GM18951 (cell line): ENCODE results near the gene GMDS.

ENCODE experiments used
- POLR2A ChIP-seq: IDR thresholded peaks from 4 replicates; pipeline ENCODE4 v1.6.1; 2011; ENCODE audit warnings: mild to moderate bottlenecking; ENCODE audit not compliant: insufficient read length, insufficient read depth; ENCODE audit errors: extremely low read depth
- in situ Hi-C: fragments of 300-500 bp; cut with MboI; formaldehyde crosslinking; loops from one replicate; pipeline ENCODE4 v1.12.0; 2022; ENCODE audit warnings: low sequenced_read_pairs, mixed read lengths, inconsistent platforms; ENCODE audit not compliant: unreplicated experiment

Gene GMDS

DNA sequence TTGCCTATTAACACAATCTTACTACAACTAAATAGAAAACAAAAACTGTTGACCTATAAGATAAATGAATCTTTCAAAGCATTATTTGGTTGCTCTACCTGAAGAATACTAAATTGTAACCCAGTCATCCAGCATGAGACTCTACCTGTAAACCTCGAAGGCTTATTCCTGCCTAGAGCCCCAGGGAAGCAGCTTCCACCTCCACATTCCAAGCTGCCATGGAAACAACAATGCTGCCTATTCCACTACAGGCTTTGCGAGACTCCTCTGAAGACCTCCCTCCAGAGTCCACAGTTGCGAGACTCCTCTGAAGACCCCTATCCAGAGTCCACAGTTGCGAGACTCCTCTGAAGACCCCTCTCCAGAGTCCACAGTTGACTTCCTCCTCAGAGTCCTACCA, 15.7 kb downstream of the GMDS start:
- no peak for TF ChIP-seq POLR2A
- in situ Hi-C loops, result no loop called here

DNA sequence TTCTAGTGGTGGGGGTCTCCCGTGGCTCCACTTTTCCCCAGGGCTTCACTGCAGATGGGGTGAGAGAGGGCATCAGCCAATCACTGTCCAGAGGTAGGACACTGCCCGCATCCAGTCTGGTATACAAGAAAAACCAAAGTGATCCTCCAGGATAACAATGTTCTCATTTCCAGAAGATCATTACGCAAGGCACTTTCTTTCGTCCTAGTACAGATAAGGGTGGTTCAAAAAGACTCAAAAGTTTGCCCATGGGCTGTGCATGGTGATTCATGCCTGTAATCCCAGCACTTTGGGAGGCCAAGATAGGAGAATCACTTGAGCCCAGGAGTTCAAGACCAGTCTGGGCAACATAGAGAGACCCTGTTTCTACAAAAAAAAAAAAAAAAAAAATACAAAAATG, 16.4 kb downstream of the GMDS start:
- in situ Hi-C loops, result no loop called here

DNA sequence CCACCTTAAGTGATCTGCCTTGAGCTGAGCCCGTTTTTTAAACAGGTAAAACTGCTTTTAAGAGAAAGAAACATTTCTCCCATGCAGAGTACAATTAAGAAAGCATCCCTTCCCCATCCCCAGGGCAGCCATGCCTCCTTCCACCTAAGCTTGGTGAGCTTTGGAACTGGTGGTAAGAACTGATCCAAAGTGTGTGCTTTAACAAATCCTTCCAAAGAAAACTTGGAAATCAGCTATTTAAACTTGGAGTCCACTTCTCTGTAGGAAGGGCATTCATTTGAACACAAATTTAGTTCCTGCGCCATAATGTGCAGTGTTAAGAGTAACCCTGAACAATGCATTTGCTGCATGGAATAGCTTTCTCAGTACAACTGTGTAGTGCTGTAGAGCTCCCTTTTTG, 17.0 kb downstream of the GMDS start:
- no peak for TF ChIP-seq POLR2A
- in situ Hi-C loops, result no loop called here

More for the DNA sequence above, 16.4 kb downstream of the GMDS start:
- TF ChIP-seq POLR2A, result no peak

DNA sequence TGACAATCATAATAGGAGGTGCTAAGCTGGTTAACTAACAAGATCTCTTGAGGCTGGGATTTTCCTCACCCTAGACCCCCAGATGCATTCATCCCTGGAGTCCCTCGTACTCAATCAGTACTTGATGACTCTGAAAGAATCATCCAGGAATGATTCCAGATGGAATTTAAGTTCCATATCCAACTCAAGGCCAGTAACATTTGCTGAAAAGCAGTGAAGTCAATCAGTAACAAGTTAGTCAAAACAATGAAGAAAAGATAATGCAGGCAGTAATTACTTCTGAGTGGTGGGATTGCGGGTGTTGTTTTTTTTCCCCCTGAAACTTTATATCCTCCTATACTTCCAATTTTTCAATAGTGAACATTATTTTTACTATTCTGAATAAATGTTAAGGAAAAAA, 18.6 kb downstream of the GMDS start:
- in situ Hi-C loops, result no loop called here
- TF ChIP-seq POLR2A, result no peak

DNA sequence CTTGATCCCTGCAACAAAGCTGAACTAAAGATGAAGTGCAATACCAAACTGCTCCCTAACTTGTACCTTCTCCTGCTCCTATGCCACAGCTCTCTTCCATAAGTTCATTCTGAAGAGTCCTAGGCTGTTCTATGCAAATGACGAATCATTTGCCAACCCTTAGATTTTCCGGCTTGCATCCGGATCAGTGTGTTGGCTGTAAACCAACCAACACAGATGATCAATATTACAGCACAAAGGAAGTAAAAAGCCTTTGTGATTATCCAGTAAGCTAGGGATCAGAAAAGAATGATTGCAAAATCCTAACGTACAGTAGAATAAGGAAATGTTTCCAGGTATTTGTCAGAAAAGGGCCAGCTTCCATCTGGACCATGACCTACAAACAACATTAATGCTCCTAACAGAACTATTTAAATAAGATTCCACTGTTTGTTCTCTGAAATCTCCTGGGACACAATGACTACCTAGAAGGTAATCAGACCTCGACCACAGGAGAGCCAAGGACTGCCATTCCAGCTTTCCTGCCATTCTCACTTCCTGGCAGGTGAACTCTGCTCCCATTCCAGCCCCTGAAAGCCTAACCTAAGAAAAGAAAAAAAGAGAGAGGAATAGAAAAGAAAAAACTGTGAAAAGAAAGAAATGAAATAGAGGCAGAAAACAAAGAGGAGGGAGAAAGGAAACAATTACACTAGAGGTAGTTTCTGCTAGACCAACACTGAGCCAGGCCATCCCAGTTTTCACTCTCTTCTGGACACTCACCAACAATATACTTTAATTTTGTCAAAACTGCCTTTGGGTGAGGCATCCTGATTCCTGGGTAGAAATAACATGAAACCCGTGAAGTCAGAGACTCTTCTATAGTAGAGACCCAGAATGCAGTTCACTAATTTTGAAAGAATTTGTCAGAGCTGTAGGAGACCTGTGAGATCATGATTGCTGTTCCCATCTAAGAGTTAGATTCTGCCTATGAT, 19.7 kb downstream of the GMDS start:
- in situ Hi-C loops, result no loop called here
- TF ChIP-seq POLR2A, result no peak

DNA sequence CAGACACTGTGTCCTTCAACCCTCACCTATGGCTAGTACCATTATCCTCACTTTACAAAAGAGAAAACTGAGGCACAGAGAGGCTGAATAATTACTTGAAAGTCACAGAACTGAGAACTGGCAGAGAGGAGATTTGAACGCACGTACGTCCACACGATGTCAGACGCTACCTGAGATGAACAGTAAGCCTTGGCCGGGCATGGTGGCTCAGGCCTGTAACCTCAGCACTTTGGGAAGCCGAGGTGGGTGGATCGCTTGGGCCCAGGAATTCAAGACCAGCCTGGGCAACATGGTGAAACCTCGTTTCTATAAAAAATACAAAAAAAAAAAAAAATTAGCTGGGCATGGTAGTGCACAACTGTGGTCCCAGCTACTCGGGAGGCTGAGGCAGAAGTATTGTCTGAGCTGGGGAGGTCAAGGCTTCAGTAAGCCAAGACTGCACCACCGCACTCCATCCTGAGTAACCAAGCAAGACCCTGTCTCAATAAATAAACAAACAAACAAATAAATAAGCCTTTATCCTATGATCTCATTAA, 20.5 kb downstream of the GMDS start:
- no peak for TF ChIP-seq POLR2A
- in situ Hi-C loops, result no loop called here

DNA sequence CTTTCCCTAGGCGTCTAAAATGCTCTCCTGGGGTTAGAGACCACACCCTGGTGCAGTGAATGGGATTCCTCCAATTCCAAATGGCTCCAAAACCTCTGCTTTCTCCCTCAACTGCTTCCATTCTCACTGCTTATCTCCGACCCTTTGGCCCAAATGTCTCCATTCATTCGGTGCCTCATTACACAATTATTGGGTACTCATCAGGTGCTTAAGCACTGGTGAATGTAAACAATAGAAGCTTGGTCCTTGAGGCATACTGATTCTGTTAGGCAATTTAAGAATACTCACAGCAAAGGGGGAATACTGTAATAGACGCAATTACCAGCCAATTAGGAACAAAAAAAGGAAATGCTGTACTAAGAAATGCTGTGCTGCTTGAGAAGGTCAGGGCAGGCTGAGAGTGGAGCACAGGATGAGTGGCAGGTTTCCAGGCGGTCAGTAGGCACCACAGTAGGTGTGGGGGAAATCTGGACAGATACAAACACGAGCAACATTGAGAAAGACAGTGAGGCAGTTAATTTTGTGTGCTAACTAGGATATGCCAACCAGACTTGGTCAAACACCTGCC, 23.0 kb downstream of the GMDS start:
- no peak for TF ChIP-seq POLR2A
- in situ Hi-C loops, result no loop called here

DNA sequence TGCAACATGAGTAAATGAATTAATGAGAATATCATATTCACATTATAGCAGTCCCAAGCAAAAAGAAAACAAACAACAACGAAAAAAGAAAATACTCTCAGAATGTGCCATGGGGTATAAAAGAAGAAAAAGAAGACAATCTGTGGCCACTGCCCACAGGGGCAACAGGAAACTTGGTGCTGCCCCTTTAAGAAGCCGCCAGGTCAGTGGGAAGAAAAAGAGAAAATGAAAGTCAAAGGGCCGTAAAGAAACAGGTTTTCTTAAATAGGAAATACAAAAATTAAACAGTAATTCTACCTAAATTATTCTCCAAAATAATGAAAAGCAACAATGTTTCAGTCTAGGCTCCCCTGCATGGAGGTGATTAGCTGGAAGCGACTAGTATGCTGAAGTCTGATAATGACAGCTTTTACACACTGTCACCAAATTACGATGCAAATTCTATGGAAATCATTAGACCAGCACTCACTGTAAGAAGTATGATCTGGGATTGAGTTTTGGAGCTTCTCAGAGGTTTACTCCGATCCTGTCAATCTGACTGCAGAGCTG, 23.6 kb downstream of the GMDS start:
- in situ Hi-C loops, result no loop called here
- TF ChIP-seq POLR2A, result no peak

DNA sequence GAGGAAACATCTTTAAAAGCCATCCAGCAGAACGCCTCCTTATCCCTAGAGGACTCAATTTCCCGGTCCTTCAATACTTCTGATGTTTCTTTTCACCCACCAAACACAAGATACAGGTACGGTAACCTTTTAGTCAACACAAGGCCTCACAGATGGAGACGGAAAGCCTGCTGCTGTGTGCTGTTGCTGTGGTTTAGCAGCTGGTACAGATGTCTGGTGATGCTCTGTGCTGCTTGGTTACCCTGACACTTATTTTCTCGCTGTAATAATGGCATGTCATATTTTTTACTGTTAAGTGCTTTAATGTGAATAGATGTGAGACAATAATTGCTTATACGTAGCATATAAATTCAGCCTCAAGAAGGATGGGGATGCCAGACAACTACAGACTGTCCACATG, 25.3 kb downstream of the GMDS start:
- in situ Hi-C loops, result no loop called here
- no peak for TF ChIP-seq POLR2A

DNA sequence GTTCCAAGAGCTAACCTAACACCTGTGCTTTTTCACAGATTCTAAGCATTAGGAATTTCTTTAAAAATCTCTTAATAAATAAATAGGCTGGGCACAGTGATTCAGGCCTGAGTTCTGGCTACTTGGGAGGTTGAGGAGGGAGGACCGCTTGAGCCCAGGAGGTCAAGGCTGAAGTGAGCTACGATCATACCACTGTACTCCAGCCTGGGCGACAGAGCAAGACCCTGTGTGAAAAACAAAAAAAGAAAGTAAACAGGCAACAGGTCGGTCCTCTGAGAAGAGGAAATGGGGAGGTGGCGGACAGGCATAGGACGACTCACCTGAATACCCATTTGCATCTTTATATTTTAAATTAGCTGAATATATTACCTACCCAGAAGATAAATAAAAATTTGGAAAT, 26.5 kb downstream of the GMDS start:
- TF ChIP-seq POLR2A, result no peak
- in situ Hi-C loops, result no loop called here

DNA sequence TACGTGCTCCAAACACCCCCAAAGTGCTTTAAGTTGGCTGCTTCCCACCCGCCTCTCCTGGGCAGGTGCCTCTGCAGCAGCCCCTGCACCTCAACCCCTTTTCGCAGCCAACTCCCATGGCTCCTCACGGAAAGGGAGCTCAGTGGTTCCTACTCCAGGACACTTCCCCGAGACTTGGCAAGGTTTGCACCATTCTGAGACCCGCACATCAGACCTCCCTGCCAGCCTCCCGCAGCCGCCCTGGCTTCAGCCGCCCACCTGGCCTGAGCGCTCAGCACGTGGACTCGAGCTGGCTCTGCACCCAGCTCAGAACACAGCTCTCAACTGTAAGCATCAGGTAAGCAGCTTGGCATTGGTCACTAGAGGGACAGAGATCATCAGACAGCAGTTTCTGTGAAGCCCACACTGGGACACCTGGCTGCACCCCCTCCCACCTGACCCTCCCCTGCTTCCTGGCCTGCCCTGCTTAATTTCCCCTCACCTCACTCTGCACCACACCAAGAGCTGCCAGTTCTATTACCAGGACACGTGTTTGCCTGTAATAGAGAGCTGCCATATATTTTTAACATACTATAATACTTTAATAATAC, 28.5 kb downstream of the GMDS start:
- TF ChIP-seq POLR2A, result no peak
- in situ Hi-C loops, result no loop called here

DNA sequence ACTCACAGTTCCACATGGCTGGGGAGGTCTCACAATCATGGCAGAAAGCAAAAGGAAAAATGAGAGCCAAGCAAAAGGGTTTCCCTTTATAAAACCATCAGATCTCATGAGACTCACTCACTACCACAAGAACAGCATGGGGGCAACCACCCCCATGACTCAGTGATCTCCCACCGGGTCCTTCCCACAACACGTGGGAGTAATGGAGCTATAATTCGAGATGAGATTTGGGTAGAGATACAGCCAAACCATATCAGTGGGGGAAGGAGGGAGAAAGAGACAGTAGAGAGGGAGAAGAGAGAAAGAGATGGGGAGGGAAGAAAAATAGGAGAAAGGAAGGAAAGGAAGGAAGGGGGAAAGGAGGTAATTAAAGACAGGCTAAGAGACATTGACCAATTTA, 30.1 kb downstream of the GMDS start:
- in situ Hi-C loops, result no loop called here
- no peak for TF ChIP-seq POLR2A

DNA sequence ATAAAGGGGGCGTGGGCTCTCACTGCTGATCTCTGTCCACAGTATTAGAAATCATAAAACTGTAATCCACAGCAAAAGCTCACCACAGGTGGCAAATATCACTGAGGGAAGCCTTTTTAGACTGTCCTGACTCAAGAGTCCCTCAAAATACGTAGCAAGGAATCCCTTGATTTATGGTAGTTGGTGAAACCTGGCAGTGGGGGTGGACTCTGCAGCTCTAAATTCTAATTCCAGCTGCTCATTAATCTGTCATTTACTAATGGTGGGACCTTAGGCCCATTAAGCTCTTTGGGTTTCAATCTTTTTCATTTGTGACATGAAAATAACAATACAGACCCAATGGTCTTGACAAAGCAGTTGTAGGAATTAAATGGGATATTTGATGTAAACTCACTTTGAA, 32.3 kb downstream of the GMDS start:
- in situ Hi-C loops, result no loop called here
- no peak for TF ChIP-seq POLR2A
